ENCODE data around the gene TM2D3.

Gene TM2D3

DNA sequence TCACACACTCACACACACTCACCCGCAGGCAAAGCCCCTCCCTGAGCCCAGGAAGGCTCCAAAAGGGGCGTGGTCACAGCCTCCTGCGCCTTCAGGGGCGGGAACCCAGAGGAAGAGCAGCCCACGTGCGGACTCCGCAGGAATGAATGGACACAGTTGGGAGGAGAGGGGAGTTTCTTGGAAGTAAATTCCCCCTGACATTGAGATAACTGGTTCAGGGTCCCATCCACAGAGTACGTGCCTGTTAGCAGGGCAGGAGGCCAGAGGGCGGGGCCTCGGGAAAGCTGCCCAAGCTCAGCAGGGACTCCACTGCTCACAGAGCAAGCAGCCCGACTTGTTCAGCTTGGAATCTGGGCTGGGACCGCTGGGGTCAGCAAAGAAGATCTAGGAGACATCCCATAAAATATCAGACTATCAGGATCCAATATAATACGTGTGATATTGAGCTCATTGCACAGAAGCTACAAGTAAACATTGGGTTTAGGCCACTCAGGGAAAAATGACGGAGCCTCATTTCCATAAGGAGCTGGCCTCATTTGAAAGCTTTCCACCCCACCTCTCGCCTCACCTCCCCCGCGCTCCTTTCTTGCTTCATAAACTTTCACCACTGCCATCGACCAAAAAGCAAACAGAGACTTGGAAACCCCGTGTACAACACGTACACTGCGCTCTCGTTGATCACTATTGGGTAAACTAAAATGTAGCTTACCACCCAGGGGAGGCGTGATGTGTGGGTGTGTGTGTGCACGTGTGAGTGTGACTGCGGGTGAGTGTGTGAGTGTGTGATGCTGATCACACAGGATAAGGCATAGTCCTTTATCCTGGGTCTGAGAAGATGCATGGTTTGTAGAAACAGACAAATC, 36.0 kb downstream of the TM2D3 start:
- ATAC-seq (replicated peaks; ENCODE audit: extremely low read depth, poor library complexity, severe bottlenecking) = no peak
- Mint-ChIP-seq H3K27ac (ENCODE audit: low read depth) (no peak overlapping the region), H3K27me3 (no peaks in the 10 kb centered on the region), H3K9me3 (no peaks in the 10 kb centered on the region), H3K4me3 (no peak overlapping the region), H3K4me1 (no peaks in the 10 kb centered on the region), H3K36me3 (ENCODE audit: insufficient read depth) (peaks cover 4% of the 10 kb centered on the region)
- DNase-seq (ENCODE audit: low spot score in 2 of 2) = no peak

DNA sequence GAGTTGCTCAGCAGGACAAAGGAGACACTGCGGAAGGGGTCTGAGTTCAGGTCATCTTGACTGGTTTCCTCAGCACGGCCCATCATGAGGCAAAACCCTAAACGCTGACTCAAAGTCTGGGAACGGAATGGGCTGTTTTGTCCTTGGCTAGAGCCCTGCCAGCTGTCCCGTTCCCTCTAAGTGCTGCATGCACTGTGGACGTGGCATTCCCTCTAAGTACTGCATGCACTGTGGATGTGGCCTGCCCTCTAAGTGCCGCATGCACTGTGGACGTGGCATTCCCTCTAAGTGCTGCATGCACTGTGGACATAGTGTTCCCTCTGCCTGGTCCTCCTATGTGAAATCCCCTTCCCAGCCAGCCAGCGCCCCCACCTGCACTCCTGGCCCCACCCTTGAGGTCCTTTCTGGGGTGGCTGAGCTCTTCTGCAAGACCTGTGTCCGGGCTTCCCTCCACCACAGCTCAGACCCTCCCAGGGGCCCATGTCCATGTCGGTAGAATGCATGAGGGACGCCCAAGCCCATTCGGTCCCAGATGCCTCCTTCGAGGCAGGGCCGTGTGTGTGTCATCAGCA, 36.7 kb downstream of the TM2D3 start:
- H3K36me3 Mint-ChIP-seq (ENCODE audit: insufficient read depth) = peaks cover 4% of the 10 kb centered on the region
- H3K27me3 Mint-ChIP-seq = no peaks in the 10 kb centered on the region
- H3K4me3 Mint-ChIP-seq = no peak overlapping the region
- ATAC-seq (replicated peaks; ENCODE audit: extremely low read depth, poor library complexity, severe bottlenecking) = no peak
- no peaks in the 10 kb centered on the region for H3K9me3 Mint-ChIP-seq
- no peak overlapping the region for H3K27ac Mint-ChIP-seq (ENCODE audit: low read depth)
- DNase-seq (ENCODE audit: low spot score in 2 of 2) = no peak
- H3K4me1 Mint-ChIP-seq = no peaks in the 10 kb centered on the region

DNA sequence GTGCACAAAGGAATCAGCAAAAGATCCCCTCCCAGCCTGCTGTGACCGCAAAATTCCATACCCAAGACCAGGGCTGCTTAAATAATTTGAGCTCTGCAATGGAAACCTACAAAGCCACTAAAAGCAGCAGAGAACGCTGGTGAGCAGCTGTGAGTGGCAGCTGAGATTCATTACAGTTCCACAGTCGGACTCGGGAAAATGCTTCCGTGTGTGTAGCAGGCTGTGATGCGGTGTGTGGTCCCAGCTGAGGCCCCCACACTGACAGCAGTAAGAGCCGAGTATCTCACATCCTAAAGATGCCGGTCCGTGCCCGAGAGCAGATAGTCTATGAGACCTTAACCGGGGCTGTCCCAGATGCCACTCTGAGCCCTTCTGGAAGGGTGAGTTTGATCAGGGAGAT, 37.4 kb downstream of the TM2D3 start:
- DNase-seq (ENCODE audit: low spot score in 2 of 2) (no peak), ATAC-seq (replicated peaks; ENCODE audit: extremely low read depth, poor library complexity, severe bottlenecking) (no peak)
- Mint-ChIP-seq H3K36me3 (ENCODE audit: insufficient read depth) (peaks cover 3% of the 10 kb centered on the region), H3K27me3 (no peaks in the 10 kb centered on the region), H3K9me3 (no peaks in the 10 kb centered on the region), H3K4me1 (no peaks in the 10 kb centered on the region), H3K27ac (ENCODE audit: low read depth) (peak overlapping the region; percentile 32), H3K4me3 (no peak overlapping the region)

DNA sequence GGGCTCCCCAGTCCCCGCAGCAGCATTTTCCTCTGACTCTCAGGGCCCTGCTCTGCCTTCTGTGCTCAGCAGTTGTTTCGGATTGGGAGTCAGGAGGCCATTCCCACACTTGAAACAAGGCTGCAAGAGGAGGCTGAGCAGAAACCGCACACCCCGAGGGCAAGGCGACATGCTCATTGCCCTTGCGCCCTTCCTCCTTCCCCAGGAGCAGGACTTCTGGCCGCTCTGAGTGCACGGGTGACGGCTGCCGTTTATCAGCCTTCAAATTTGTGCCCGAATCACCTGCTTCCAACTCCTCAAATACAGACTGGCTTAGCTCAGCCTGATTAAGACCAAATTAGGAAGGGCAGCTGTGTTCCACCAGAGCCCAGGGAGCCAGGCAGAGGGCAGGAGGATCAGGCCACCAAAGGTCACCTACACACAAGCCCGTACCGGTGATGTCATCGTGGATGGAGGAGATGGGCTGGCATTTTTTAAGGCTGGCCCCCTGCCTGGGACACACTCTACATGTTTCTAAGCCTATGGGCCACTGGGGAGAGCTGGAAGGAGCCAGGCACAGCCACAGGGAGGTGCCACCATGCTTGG, 38.1 kb downstream of the TM2D3 start:
- Mint-ChIP-seq H3K27ac (ENCODE audit: low read depth) (peak overlapping the region; percentile 32), H3K27me3 (no peaks in the 10 kb centered on the region), H3K4me1 (no peaks in the 10 kb centered on the region), H3K36me3 (ENCODE audit: insufficient read depth) (peaks cover 3% of the 10 kb centered on the region), H3K9me3 (no peaks in the 10 kb centered on the region), H3K4me3 (no peak overlapping the region)
- DNase-seq (ENCODE audit: low spot score in 2 of 2) = no peak
- ATAC-seq (replicated peaks; ENCODE audit: extremely low read depth, poor library complexity, severe bottlenecking) = no peak

DNA sequence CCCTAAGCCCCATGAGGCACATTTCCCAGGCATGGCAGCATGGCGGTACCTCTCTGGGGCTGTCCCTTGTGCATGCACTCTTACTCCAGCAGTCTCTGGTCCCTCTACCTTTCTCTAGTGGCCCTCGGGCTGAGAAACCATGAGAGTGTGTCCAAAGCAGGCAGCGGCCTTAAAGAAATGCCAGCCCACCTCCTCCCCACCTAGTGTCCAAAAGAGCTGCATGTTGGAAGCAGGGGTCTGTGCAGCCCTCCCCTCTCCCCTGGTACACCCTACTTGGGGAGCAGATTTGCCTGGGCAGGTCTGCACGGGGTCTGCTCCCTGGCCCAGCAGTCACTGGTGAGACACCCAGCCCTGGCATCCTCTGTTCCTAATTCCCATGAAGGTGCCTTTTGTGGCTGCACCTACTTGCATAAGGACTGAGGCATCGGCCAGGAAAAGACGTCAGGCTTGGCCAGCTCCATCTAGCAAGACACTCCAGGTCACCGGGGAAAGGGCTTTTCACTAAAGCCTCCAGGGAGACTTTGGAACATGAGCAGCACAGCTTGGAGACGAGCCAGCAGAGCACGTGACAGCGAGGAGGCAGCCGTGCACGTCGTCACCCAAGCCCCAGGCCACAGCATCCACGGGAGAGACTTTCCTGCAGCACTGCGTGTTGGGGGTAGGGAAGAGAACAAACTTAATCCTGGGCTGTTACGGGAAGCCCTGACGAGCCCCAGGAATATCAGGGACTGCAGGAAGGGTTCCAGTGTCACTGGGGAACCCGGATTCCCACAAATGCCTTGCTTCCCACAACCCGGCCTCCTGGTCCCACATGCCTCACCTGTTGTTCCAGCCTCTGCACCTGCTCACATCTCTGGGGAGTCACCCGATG, 38.8 kb downstream of the TM2D3 start:
- DNase-seq (ENCODE audit: low spot score in 2 of 2) (no peak), ATAC-seq (replicated peaks; ENCODE audit: extremely low read depth, poor library complexity, severe bottlenecking) (no peak)
- H3K4me1 Mint-ChIP-seq = no peaks in the 10 kb centered on the region
- H3K36me3 Mint-ChIP-seq (ENCODE audit: insufficient read depth) = no peaks in the 10 kb centered on the region
- H3K9me3 Mint-ChIP-seq = no peaks in the 10 kb centered on the region
- no peak overlapping the region for H3K27ac Mint-ChIP-seq (ENCODE audit: low read depth)
- H3K27me3 Mint-ChIP-seq = no peaks in the 10 kb centered on the region
- H3K4me3 Mint-ChIP-seq = no peak overlapping the region

DNA sequence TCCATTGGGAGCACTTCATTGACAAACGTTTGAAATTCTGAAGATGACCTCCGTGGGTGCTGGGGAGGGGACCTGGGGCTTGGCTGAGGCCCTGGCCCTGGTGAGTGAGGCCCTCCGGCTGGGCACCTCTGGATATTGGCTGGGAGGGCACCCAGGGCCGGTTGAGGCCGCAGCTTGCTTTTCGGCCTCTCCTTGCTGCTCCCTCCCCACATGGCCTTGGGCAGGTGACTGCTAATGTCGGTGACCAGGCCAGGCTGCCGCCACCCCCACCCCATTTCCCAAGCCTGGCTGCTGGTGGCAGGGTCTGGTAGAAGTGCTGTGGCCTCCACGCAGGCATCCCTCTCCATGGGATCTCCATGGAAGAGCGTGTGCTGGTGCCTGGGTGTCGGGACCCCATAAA, 39.5 kb downstream of the TM2D3 start:
- DNase-seq (ENCODE audit: low spot score in 2 of 2) (no peak), ATAC-seq (replicated peaks; ENCODE audit: extremely low read depth, poor library complexity, severe bottlenecking) (no peak)
- H3K4me3 Mint-ChIP-seq = no peak overlapping the region
- peaks cover 2% of the 10 kb centered on the region for H3K36me3 Mint-ChIP-seq (ENCODE audit: insufficient read depth)
- H3K4me1 Mint-ChIP-seq = no peaks in the 10 kb centered on the region
- H3K27ac Mint-ChIP-seq (ENCODE audit: low read depth) = no peak overlapping the region
- H3K27me3 Mint-ChIP-seq = no peaks in the 10 kb centered on the region
- H3K9me3 Mint-ChIP-seq = no peaks in the 10 kb centered on the region

DNA sequence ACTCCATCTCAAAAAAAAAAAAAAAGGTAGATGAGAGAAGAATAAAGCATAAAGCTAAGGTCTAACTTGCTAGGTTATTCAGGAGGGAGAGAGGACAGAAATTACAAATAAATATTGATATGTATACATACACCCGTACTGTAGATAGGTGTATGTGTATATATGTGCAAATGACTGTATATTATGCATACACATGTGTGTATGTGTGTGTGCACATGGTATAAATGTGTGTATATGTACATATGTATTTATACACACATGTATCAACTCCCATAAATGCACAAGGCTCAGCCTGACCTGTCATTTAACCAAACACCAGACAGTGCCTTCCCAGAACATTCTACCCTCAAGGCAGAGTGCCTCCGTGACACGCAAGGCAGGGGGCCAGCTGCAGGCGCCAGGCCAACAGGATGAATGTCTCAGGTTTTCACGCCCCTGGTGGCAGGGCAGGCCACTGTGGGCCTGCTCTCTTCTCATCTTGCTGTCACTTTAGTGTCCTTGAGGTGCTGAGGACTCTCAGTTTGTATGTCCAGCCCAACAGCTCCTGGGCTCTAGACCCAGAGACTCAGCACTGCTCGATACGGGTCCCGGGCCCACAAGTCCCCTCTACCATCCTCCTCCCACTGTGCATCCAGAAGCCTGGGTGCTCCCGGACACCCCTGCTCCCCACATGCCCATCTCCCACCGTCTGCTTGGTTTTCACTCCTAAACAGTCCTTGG, 40.4 kb downstream of the TM2D3 start:
- Mint-ChIP-seq H3K27ac (ENCODE audit: low read depth) (no peak overlapping the region), H3K27me3 (no peaks in the 10 kb centered on the region), H3K4me1 (no peaks in the 10 kb centered on the region), H3K4me3 (no peak overlapping the region), H3K36me3 (ENCODE audit: insufficient read depth) (peaks cover 2% of the 10 kb centered on the region), H3K9me3 (no peaks in the 10 kb centered on the region)
- DNase-seq (ENCODE audit: low spot score in 2 of 2) (no peak), ATAC-seq (replicated peaks; ENCODE audit: extremely low read depth, poor library complexity, severe bottlenecking) (no peak)

DNA sequence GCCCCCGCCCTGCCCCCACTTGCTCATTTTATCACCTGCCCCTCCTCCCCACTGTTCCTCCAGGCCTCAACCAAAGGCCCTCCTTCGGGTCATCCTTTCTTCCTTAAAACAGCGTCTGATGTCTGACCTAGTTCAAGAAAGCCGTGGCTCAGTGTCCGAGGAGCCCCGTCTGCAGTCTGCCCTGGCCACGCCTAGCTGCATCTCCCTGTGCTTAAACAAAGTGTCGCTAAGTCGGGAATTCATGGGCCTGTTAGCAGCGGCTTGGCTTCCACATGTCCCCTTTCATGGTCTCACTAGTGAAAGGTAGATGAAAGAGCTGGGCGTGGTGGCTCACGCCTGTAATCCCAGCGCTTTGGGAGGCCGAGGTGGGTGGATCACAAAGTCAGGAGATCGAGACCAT, 41.2 kb downstream of the TM2D3 start:
- Mint-ChIP-seq H3K36me3 (ENCODE audit: insufficient read depth) (peaks cover 2% of the 10 kb centered on the region), H3K27me3 (no peaks in the 10 kb centered on the region), H3K4me1 (no peaks in the 10 kb centered on the region), H3K27ac (ENCODE audit: low read depth) (no peak overlapping the region), H3K9me3 (no peaks in the 10 kb centered on the region), H3K4me3 (no peak overlapping the region)
- ATAC-seq (replicated peaks; ENCODE audit: extremely low read depth, poor library complexity, severe bottlenecking) (no peak), DNase-seq (ENCODE audit: low spot score in 2 of 2) (no peak)

DNA sequence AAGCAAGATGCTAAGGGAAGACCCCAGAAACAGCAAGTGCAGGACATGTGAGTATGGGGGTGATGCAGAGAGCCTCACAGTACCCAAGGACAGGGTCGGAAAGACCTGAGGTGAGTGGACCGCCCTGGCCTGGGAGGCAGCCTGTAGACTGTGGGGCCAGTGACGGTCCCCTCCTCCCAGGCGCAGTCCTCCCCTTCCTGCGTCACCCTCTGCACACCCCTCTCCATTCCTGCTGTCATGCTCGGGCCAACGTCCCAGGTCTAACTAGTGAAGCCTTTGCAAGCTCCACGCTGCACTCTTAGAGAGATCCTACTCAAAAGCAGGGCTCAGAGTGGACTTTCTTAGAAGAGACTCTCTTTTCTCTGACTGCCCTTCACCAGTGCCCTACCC, 41.6 kb downstream of the TM2D3 start:
- H3K4me3 Mint-ChIP-seq = no peak overlapping the region
- H3K27ac Mint-ChIP-seq (ENCODE audit: low read depth) = no peak overlapping the region

DNA sequence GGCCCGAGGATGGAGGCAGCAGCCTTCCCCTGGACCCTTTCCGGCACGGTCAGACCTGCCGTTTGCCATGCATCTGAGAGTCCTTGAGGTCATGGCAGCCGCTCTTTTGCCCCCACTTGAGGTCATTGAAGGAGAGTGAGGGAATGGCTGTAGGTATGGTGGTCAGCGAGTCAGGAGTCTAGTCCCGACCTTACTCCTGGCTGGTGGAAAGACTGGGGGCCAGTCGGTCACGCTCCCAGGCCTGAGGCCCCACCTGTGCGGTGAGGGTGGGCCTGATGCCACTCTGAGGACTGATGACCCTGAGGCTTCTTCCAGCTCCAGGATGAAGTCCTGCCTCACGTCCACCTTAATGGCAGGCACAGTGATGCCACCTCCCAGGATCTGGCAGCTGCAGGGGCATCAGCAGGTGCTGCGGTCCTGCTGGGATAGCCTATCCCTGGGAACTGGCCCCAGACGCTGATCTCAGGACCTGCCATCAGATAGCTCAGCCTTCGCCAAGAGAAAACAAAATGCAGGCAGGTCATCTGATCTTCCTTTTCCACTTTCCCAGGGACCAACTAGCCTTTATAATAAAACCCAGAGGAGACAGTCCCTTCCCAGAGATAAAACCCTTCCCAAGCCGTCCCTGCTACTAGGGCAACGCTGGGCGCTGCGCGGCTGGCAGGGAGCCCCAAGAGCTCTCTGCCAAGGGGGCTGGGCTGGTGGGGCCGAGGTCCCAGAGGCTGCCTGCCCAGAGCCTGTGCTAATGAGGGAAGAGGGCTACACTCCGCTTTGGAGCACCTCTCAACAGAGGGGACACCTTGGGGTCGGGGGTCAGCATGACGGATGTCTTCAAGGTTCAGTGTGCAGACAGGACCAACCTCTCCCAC, 42.2 kb downstream of the TM2D3 start:
- DNase-seq (ENCODE audit: low spot score in 2 of 2) = no peak
- Mint-ChIP-seq H3K36me3 (ENCODE audit: insufficient read depth) (peaks cover 2% of the 10 kb centered on the region), H3K9me3 (no peaks in the 10 kb centered on the region), H3K27ac (ENCODE audit: low read depth) (no peak overlapping the region), H3K27me3 (peaks cover 3% of the 10 kb centered on the region), H3K4me3 (no peak overlapping the region), H3K4me1 (no peaks in the 10 kb centered on the region)
- ATAC-seq (replicated peaks; ENCODE audit: extremely low read depth, poor library complexity, severe bottlenecking) = no peak

More for the DNA sequence above, 41.6 kb downstream of the TM2D3 start:
- peaks cover 2% of the 10 kb centered on the region for H3K36me3 Mint-ChIP-seq (ENCODE audit: insufficient read depth)
- ATAC-seq (replicated peaks; ENCODE audit: extremely low read depth, poor library complexity, severe bottlenecking) (no peak), DNase-seq (ENCODE audit: low spot score in 2 of 2) (no peak)
- H3K4me1 Mint-ChIP-seq = no peaks in the 10 kb centered on the region
- H3K9me3 Mint-ChIP-seq = no peaks in the 10 kb centered on the region
- no peaks in the 10 kb centered on the region for H3K27me3 Mint-ChIP-seq

DNA sequence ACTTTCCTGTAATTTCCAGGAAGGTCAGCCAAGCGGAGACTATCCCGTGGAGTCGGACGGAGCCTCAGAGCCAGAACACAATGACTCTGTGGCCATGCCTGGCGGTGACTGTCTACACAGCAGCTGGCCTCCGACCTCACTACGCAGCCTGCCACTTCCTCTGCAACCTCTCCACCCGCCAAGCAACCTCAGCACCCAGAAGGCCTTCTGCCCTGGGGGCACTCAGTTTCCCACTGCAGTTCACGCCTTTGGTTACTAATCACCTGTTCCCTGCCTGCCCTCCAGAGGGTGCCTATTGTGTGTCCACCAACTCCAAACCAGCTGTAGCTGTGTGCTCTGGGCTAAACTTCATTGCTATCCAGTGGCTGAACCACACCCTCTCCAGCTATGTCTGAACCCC, 44.0 kb downstream of the TM2D3 start:
- DNase-seq (ENCODE audit: low spot score in 2 of 2) (no peak), ATAC-seq (replicated peaks; ENCODE audit: extremely low read depth, poor library complexity, severe bottlenecking) (no peak)
- H3K4me1 Mint-ChIP-seq = no peaks in the 10 kb centered on the region
- H3K27ac Mint-ChIP-seq (ENCODE audit: low read depth) = no peak overlapping the region
- no peak overlapping the region for H3K4me3 Mint-ChIP-seq
- peaks cover 2% of the 10 kb centered on the region for H3K36me3 Mint-ChIP-seq (ENCODE audit: insufficient read depth)
- H3K9me3 Mint-ChIP-seq = no peaks in the 10 kb centered on the region
- peaks cover 21% of the 10 kb centered on the region for H3K27me3 Mint-ChIP-seq

Measured in central memory CD8-positive, alpha-beta T cell (primary cell).